PC-9 (cell line): ENCODE data around the gene TPCN2.

Experiments
- EZH2 ChIP-seq: fragments of 200-600 bp; sonication (generic); IDR thresholded peaks from 2 replicates; pipeline ENCODE4 v1.8.0; 2017; ENCODE audit warnings: antibody characterized with exemption, low read depth
- TF ChIP-seq, protein P1 (sequence below): fragments of 200-600 bp; sonication (generic); conservative IDR thresholded peaks from 2 replicates; pipeline ENCODE4 v1.6.1; 2017; ENCODE audit warnings: mixed run types, antibody characterized with exemption, mild to moderate bottlenecking, moderate library complexity

DNA sequence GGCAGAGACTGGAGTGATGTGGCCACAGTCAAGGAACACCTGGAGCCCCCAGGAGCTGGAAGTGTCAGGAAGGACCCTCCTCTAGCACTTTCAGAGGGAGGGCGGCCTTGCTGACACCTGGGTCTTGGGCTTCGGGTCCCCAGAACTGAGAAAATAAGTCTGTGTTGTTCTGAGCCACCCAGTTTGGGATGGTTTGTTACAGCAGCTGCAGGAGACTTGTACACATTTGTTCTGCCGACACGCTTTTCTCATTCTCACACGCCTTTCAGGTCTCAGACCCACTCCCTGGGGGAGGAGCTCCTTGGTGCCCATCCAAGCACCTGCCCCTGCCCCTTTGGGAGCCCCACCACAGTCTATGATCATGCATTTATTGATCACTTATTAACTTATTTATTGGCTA lies 59.8 kb downstream of the TPCN2 start:
- TF ChIP-seq, protein P1, sequence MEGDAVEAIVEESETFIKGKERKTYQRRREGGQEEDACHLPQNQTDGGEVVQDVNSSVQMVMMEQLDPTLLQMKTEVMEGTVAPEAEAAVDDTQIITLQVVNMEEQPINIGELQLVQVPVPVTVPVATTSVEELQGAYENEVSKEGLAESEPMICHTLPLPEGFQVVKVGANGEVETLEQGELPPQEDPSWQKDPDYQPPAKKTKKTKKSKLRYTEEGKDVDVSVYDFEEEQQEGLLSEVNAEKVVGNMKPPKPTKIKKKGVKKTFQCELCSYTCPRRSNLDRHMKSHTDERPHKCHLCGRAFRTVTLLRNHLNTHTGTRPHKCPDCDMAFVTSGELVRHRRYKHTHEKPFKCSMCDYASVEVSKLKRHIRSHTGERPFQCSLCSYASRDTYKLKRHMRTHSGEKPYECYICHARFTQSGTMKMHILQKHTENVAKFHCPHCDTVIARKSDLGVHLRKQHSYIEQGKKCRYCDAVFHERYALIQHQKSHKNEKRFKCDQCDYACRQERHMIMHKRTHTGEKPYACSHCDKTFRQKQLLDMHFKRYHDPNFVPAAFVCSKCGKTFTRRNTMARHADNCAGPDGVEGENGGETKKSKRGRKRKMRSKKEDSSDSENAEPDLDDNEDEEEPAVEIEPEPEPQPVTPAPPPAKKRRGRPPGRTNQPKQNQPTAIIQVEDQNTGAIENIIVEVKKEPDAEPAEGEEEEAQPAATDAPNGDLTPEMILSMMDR: no peak
- no peak for TF ChIP-seq EZH2
